ENCODE measurements around the gene STXBP4. TPM values are rescaled to one million over a fixed set of nuclear protein-coding genes. Genes with fewer than 3 reads are reported as not detected.

STXBP4 gene
- total RNA-seq, 5 donors from 2014 or later (not counting 1 experiment from before 2014, with no cell fraction given), result 5.7 to 10.6 (median 9.1) TPM

DNA sequence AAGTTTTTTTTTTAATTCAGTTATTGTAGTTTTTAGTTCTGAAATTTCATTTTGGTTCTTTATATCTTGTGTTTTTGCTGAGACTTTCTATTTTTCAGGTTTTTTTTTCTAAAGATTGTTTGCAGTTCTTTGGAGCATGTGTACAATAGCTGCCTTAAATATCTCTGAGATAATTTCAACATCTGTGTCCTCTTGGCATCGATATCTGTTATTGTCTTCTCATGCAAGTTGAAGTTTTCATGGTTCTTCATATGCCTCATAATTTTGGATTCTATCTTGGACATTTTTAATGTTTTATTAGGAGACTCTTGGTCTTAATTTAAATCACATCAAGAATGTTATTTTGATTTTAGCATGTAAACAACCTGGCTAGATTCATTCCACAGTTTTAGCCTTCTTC is 22.9 kb upstream of the STXBP4 start:
- Mint-ChIP-seq H3K4me1 (no peaks in the 10 kb centered on the region), H3K27ac (no peak overlapping the region), H3K27me3 (peaks cover 0 to 11% of the 10 kb centered on the region in 2 donors), H3K36me3 (no peaks in the 10 kb centered on the region), H3K4me3 (no peak overlapping the region), H3K9me3 (no peaks in the 10 kb centered on the region)
- Histone ChIP-seq H3K4me3 (ENCODE audit: control insufficient read depth in 1 of 2, extremely low read depth in 1 of 2, low read length in 1 of 2) (no peak overlapping the region), H3K27ac (ENCODE audit: low read length) (no peak overlapping the region), H3K4me1 (ENCODE audit: control insufficient read depth in 1 of 2, extremely low read depth in 1 of 2, insufficient read depth in 2 of 2, low read length in 2 of 2) (no peaks in the 10 kb centered on the region), H3K27me3 (replicated peaks in 1 of 2; ENCODE audit: control insufficient read depth in 2 of 2, extremely low read depth in 1 of 2, insufficient read depth in 2 of 2, low read length in 1 of 2) (no peaks in the 10 kb centered on the region), H3K9me3 (no peaks in the 10 kb centered on the region), H3K36me3 (ENCODE audit: control insufficient read depth in 2 of 2, extremely low read depth in 1 of 2, insufficient read depth in 1 of 2, low read length in 1 of 2) (no peaks in the 10 kb centered on the region)
- ATAC-seq (replicated peaks in 1 of 4) (no peak), DNase-seq (no peak)
- POLR2A ChIA-PET, result interaction anchor here in 1 of 2 donors (0.7 kb wide), 1 partner anchor 13 kb away, joined by 3 read pairs; no protein-coding TSS in a partner anchor
- CTCF ChIA-PET, result no interaction called here
- WGBS (ENCODE audit: insufficient coverage), result no CpG with 5 or more reads among the region's 1 CpG

DNA sequence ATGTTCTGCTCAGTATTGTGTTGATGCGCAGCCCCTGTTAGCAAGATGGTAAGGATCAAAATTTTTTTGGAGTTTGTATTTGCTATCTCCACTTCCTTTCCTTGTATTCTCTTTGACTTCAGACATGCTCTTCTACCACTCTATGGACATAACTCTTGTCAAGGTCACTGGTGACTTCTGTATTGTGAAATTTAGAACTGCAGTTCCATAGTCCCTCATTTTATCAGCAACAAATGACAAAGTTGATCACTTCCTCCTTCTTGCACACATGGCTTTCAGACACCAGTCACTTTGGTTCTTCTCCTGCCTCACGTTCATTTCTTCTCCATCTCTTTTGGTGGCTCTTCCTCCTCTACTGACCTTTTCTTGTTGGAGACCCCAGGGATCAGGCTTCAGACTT is 21.2 kb upstream of the STXBP4 start:
- Histone ChIP-seq H3K9me3 (no peaks in the 10 kb centered on the region), H3K4me3 (ENCODE audit: control insufficient read depth in 1 of 2, extremely low read depth in 1 of 2, low read length in 1 of 2) (no peak overlapping the region), H3K27ac (ENCODE audit: low read length) (no peak overlapping the region), H3K27me3 (replicated peaks in 1 of 2; ENCODE audit: control insufficient read depth in 2 of 2, extremely low read depth in 1 of 2, insufficient read depth in 2 of 2, low read length in 1 of 2) (no peaks in the 10 kb centered on the region), H3K4me1 (ENCODE audit: control insufficient read depth in 1 of 2, extremely low read depth in 1 of 2, insufficient read depth in 2 of 2, low read length in 2 of 2) (no peaks in the 10 kb centered on the region), H3K36me3 (ENCODE audit: control insufficient read depth in 2 of 2, extremely low read depth in 1 of 2, insufficient read depth in 1 of 2, low read length in 1 of 2) (no peaks in the 10 kb centered on the region)
- H3K9me3 Mint-ChIP-seq, result no peaks in the 10 kb centered on the region
- WGBS (ENCODE audit: insufficient coverage), result 67% methylated on average over 1 of the region's 2 CpGs
- peaks cover 6% of the 10 kb centered on the region for H3K36me3 Mint-ChIP-seq
- no peak overlapping the region for H3K4me3 Mint-ChIP-seq
- ChIA-PET POLR2A (no interaction called here), CTCF (no interaction called here)
- no peaks in the 10 kb centered on the region for H3K4me1 Mint-ChIP-seq
- DNase-seq (no peak), ATAC-seq (replicated peaks in 1 of 4) (no peak)
- no peak overlapping the region for H3K27ac Mint-ChIP-seq
- peaks cover 0 to 11% of the 10 kb centered on the region in 2 donors for H3K27me3 Mint-ChIP-seq

DNA sequence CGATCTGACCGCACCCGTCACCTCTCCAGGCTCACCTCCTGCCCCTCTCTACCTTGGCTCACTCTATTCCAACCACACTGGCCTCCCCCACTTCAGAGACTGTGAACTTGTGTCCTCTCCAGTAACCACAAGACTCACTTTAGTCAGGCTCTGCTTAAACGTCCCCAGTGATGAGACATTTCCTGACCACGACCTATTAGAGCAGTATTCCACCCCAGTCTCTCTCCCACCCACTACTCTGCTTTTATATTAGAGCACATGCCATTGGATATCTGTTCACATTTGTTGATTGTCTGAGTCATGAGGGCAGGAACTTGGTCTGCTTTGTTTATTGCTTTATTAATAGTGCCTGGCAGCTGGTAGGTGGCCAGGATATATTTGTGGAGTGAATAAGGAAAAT is 20.2 kb upstream of the STXBP4 start:
- 58% methylated on average over 4 of the region's 5 CpGs for WGBS (ENCODE audit: insufficient coverage)
- H3K4me1 Mint-ChIP-seq, result no peaks in the 10 kb centered on the region
- peaks cover 0 to 11% of the 10 kb centered on the region in 2 donors for H3K27me3 Mint-ChIP-seq
- no peak overlapping the region for H3K4me3 Mint-ChIP-seq
- ATAC-seq (replicated peaks in 1 of 4) (no peak), DNase-seq (no peak)
- no peaks in the 10 kb centered on the region for H3K36me3 ChIP-seq (ENCODE audit: control insufficient read depth in 2 of 2, extremely low read depth in 1 of 2, insufficient read depth in 1 of 2, low read length in 1 of 2)
- no peaks in the 10 kb centered on the region for H3K4me1 ChIP-seq (ENCODE audit: control insufficient read depth in 1 of 2, extremely low read depth in 1 of 2, insufficient read depth in 2 of 2, low read length in 2 of 2)
- POLR2A ChIA-PET, result no interaction called here
- H3K27ac Mint-ChIP-seq, result no peak overlapping the region
- H3K27ac ChIP-seq (ENCODE audit: low read length), result no peak overlapping the region
- peaks cover 6% of the 10 kb centered on the region for H3K36me3 Mint-ChIP-seq
- no peaks in the 10 kb centered on the region for H3K27me3 ChIP-seq (replicated peaks in 1 of 2; ENCODE audit: control insufficient read depth in 2 of 2, extremely low read depth in 1 of 2, insufficient read depth in 2 of 2, low read length in 1 of 2)
- no peaks in the 10 kb centered on the region for H3K9me3 ChIP-seq
- CTCF ChIA-PET, result interaction anchor here in 1 of 2 donors (0.6 kb wide), 1 partner anchor 57 kb away, joined by 3 read pairs; no protein-coding TSS in a partner anchor
- no peaks in the 10 kb centered on the region for H3K9me3 Mint-ChIP-seq
- no peak overlapping the region for H3K4me3 ChIP-seq (ENCODE audit: control insufficient read depth in 1 of 2, extremely low read depth in 1 of 2, low read length in 1 of 2)

GRCh38 chr17:54950116-54950515 is 18.4 kb upstream of the STXBP4 start:
- Histone ChIP-seq H3K9me3 (no peaks in the 10 kb centered on the region), H3K27ac (ENCODE audit: low read length) (no peak overlapping the region), H3K4me3 (ENCODE audit: control insufficient read depth in 1 of 2, extremely low read depth in 1 of 2, low read length in 1 of 2) (no peak overlapping the region), H3K36me3 (ENCODE audit: control insufficient read depth in 2 of 2, extremely low read depth in 1 of 2, insufficient read depth in 1 of 2, low read length in 1 of 2) (peaks cover 0 to 3% of the 10 kb centered on the region in 2 donors), H3K27me3 (replicated peaks in 1 of 2; ENCODE audit: control insufficient read depth in 2 of 2, extremely low read depth in 1 of 2, insufficient read depth in 2 of 2, low read length in 1 of 2) (no peaks in the 10 kb centered on the region), H3K4me1 (ENCODE audit: control insufficient read depth in 1 of 2, extremely low read depth in 1 of 2, insufficient read depth in 2 of 2, low read length in 2 of 2) (no peaks in the 10 kb centered on the region)
- Mint-ChIP-seq H3K4me3 (no peak overlapping the region), H3K4me1 (no peaks in the 10 kb centered on the region), H3K27me3 (peaks cover 0 to 10% of the 10 kb centered on the region in 2 donors), H3K27ac (no peak overlapping the region), H3K36me3 (peaks cover 6% of the 10 kb centered on the region), H3K9me3 (no peaks in the 10 kb centered on the region)
- ChIA-PET CTCF (interaction anchor here in 1 of 2 donors (0.8 kb wide), 1 partner anchor 42 kb away, joined by 3 read pairs; no protein-coding TSS in a partner anchor), POLR2A (no interaction called here)
- DNase-seq (no peak), ATAC-seq (replicated peaks in 1 of 4) (no peak)
- WGBS (ENCODE audit: insufficient coverage), result no CpG with 5 or more reads among the region's 2 CpGs

- ATAC-seq (replicated peaks in 1 of 4) (no peak), DNase-seq (no peak)
- no peaks in the 10 kb centered on the region for H3K9me3 Mint-ChIP-seq
- H3K4me1 Mint-ChIP-seq, result no peaks in the 10 kb centered on the region
- ChIA-PET CTCF (no interaction called here), POLR2A (interaction anchor here in 1 of 2 donors (0.6 kb wide), 1 partner anchor 1889 kb away, joined by 3 read pairs; no protein-coding TSS in a partner anchor)
- Histone ChIP-seq H3K27ac (ENCODE audit: low read length) (no peak overlapping the region), H3K36me3 (ENCODE audit: control insufficient read depth in 2 of 2, extremely low read depth in 1 of 2, insufficient read depth in 1 of 2, low read length in 1 of 2) (peaks cover 0 to 3% of the 10 kb centered on the region in 2 donors), H3K4me3 (ENCODE audit: control insufficient read depth in 1 of 2, extremely low read depth in 1 of 2, low read length in 1 of 2) (no peak overlapping the region), H3K4me1 (ENCODE audit: control insufficient read depth in 1 of 2, extremely low read depth in 1 of 2, insufficient read depth in 2 of 2, low read length in 2 of 2) (no peaks in the 10 kb centered on the region), H3K9me3 (no peaks in the 10 kb centered on the region), H3K27me3 (replicated peaks in 1 of 2; ENCODE audit: control insufficient read depth in 2 of 2, extremely low read depth in 1 of 2, insufficient read depth in 2 of 2, low read length in 1 of 2) (no peaks in the 10 kb centered on the region)
- no peak overlapping the region for H3K27ac Mint-ChIP-seq
- no CpG with 5 or more reads among the region's 4 CpGs for WGBS (ENCODE audit: insufficient coverage)
- no peak overlapping the region for H3K4me3 Mint-ChIP-seq
- H3K36me3 Mint-ChIP-seq, result peaks cover 6% of the 10 kb centered on the region
- peaks cover 0 to 7% of the 10 kb centered on the region in 2 donors for H3K27me3 Mint-ChIP-seq
Measured at GRCh38 chr17:54951286-54951685, 17.3 kb upstream of the STXBP4 start.

DNA sequence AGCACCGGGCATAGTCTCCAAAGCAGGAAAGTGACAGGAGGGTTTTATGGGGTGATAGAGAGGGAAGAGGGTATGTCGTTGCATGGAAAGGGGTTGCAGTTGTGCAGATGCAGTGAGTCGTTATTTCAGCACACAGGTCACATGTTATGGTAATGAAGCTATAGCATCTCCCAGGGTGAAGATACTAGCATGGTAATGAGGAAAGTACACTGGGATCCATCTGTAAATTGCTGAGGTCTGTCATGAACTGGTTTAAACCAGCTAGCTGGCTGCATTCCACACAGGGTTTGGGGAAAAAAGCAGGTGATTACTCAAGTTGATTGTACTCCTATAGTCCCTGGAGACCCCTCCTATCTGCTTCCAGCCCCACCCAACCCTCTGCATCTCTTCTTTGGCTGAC is 11.8 kb upstream of the STXBP4 start:
- H3K9me3 ChIP-seq, result no peaks in the 10 kb centered on the region
- DNase-seq, result no peak
- no peaks in the 10 kb centered on the region for H3K4me1 ChIP-seq (ENCODE audit: control insufficient read depth in 1 of 2, extremely low read depth in 1 of 2, insufficient read depth in 2 of 2, low read length in 2 of 2)
- peaks cover 0 to 25% of the 10 kb centered on the region in 2 donors for H3K36me3 ChIP-seq (ENCODE audit: control insufficient read depth in 2 of 2, extremely low read depth in 1 of 2, insufficient read depth in 1 of 2, low read length in 1 of 2)
- Mint-ChIP-seq H3K4me3 (no peak overlapping the region), H3K27ac (no peak overlapping the region), H3K27me3 (no peaks in the 10 kb centered on the region), H3K36me3 (peaks cover 34% of the 10 kb centered on the region), H3K4me1 (peaks cover 0 to 2% (median 0%) of the 10 kb centered on the region in 3 donors), H3K9me3 (no peaks in the 10 kb centered on the region)
- no peak for ATAC-seq (replicated peaks in 1 of 4)
- CTCF ChIA-PET, result no interaction called here
- POLR2A ChIA-PET, result no interaction called here
- WGBS (ENCODE audit: insufficient coverage), result 100% methylated on average over 3 of the region's 3 CpGs
- no peak overlapping the region for H3K27ac ChIP-seq (ENCODE audit: low read length)
- no peaks in the 10 kb centered on the region for H3K27me3 ChIP-seq (replicated peaks in 1 of 2; ENCODE audit: control insufficient read depth in 2 of 2, extremely low read depth in 1 of 2, insufficient read depth in 2 of 2, low read length in 1 of 2)
- no peak overlapping the region for H3K4me3 ChIP-seq (ENCODE audit: control insufficient read depth in 1 of 2, extremely low read depth in 1 of 2, low read length in 1 of 2)

Measured in T-cell (primary cell).